Heart left ventricle (tissue), 13 donors: Measurements from ENCODE around the gene BSND.

Experiments
- POLR2A ChIP-seq, 2 donors: fragments of 450-650 bp; IDR thresholded peaks; one replicate each; pipeline ENCODE4 v1.6.1; 2017; ENCODE audit warnings: antibody characterized with exemption in 2 of 2, mild to moderate bottlenecking in 2 of 2, moderate library complexity in 2 of 2
- TF ChIP-seq, protein P1 (sequence below), 12 donors: fragments of 200-600 bp; sonication (generic) in 4 of 12; IDR thresholded peaks; one replicate each; pipeline versions ENCODE4 v1.5.0 to v1.8.0; 2018 to 2022; ENCODE audit warnings: antibody characterized with exemption in 12 of 12, mild to moderate bottlenecking in 5 of 12
- donor health status: ischemic (EF 13 %, LVEDD 7.1; RV severe dilation, severe dysfunction).
- donor health status: DM: no; HTN: yes; CAD: no.
- donor health status: DM: no; HTN: no; CAD: no.
- donor health status: ischemic (EF 25% LVEDD 6.9; RV normal size, moderate dysfunction).
- donor health status: ischemic (EF 25% LVEDD 5.7; RV mildly dilated, moderate dysfunction).
- donor health status: ischemic (EF 35%, LVEDD 5.7; RV mildly dilated, moderate dysfunction).
- donor health status: nonischemic (EF 11% LVEDD 7.7; RV severe dilation, severe dysfunction).
- donor health status: DM: yes; HTN: yes; CAD: no.
- donor health status: PGD.
- donor health status: ischemic (EF 29% LVEDD 5.4; RV normal size, mild dysfunction).
- donor health status: nonischemic (EF 23%, LVEDD 6.1; RV moderate dilation, normal function).

DNA sequence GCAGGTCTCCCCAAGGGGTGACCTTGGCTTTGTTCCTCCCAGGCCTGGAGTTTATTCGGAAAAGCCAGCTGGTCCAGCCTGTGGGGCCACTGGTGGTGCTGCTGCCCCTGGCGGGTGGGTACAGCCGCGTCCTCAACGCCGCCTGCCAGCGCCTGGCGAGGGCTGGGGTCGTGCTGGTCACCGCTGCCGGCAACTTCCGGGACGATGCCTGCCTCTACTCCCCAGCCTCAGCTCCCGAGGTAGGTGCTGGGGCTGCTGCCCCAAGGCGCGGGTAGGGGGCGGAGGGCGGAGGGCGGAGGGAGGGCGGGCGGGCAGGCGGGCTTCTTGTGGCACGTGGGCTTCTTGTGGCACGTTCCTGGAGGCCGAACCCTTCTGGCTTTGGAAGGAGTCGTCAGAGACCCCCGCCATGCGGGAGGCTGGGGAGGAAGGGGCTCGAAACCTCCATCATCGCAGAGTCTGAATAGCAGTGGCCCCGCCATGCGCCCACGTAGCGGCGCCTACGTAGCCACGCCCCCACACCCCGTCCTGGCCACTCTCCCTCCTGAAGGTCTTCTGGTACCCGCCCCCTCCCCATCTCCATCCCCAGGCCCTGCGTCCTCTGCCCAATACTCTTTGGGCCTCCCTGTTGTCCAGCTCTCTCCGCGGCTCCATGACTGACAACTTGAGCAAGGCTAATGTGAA, 57.4 kb downstream of the BSND start:
- no peak for TF ChIP-seq POLR2A (IDR thresholded peaks at IDR 0.05)
- TF ChIP-seq, protein P1, sequence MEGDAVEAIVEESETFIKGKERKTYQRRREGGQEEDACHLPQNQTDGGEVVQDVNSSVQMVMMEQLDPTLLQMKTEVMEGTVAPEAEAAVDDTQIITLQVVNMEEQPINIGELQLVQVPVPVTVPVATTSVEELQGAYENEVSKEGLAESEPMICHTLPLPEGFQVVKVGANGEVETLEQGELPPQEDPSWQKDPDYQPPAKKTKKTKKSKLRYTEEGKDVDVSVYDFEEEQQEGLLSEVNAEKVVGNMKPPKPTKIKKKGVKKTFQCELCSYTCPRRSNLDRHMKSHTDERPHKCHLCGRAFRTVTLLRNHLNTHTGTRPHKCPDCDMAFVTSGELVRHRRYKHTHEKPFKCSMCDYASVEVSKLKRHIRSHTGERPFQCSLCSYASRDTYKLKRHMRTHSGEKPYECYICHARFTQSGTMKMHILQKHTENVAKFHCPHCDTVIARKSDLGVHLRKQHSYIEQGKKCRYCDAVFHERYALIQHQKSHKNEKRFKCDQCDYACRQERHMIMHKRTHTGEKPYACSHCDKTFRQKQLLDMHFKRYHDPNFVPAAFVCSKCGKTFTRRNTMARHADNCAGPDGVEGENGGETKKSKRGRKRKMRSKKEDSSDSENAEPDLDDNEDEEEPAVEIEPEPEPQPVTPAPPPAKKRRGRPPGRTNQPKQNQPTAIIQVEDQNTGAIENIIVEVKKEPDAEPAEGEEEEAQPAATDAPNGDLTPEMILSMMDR (IDR thresholded peaks at IDR 0.05) = no peak
